ENCODE results near the gene EXT2. TPM values are rescaled to one million over a fixed set of nuclear protein-coding genes. Genes with fewer than 3 reads are reported as not detected.

The EXT2 gene
- total and polyA plus RNA-seq, 10 of the 15 experiments (the other 5 are each of a cell fraction or from before 2014, with no cell fraction given), result 3.8 to 31.4 (median 17.9) TPM

GRCh38 chr11:44275961-44276550 lies 180.6 kb downstream of the EXT2 start:
- no peak for TF ChIP-seq ZZZ3 (IDR thresholded peaks at IDR 0.05; ENCODE audit: control insufficient read depth, insufficient read length, low read depth)
- TF ChIP-seq NFXL1 (IDR thresholded peaks at IDR 0.05; ENCODE audit: borderline replicate concordance), result no peak
- TF ChIP-seq ZNF274 (IDR thresholded peaks at IDR 0.05; ENCODE audit: insufficient read depth, insufficient read length), result no peak
- no peak for TF ChIP-seq CHD4 (IDR thresholded peaks at IDR 0.05)
- no peak for TF ChIP-seq IRF3 (IDR thresholded peaks at IDR 0.05)
- TF ChIP-seq TBL1XR1 (IDR thresholded peaks at IDR 0.05; ENCODE audit: low read depth, low read length), result no peak
- no peak for TF ChIP-seq RBBP5 (conservative IDR thresholded peaks at IDR 0.05)
- no peak for TF ChIP-seq NR2C1 (IDR thresholded peaks at IDR 0.05)
- no peak for TF ChIP-seq E2F4 (IDR thresholded peaks at IDR 0.05; ENCODE audit: low read depth, low read length)
- no peak for TF ChIP-seq RB1 (IDR thresholded peaks at IDR 0.05; ENCODE audit: borderline replicate concordance)
- no peak for TF ChIP-seq SKIL (IDR thresholded peaks at IDR 0.05; ENCODE audit: low read depth, poor library complexity, severe bottlenecking)
- TF ChIP-seq RAD21 (IDR thresholded peaks at IDR 0.05; ENCODE audit: insufficient read depth, low read depth, low read length), result no peak
- TF ChIP-seq ZNF592 (IDR thresholded peaks at IDR 0.05), result no peak
- no peak for TF ChIP-seq BCL3 (IDR thresholded peaks at IDR 0.05; ENCODE audit: borderline replicate concordance, insufficient read depth, low read depth, low read length, poor library complexity, severe bottlenecking)
- BruUV-seq (replicated peaks), result no TSS peak
- FAIRE-seq, result no peak
- Histone ChIP-seq H3K4me2 (ENCODE audit: control insufficient read depth, insufficient read depth) (no peak overlapping the region), H3K36me3 (ENCODE audit: control insufficient read depth in 2 of 2, insufficient read depth in 2 of 2, low read length in 1 of 2) (no peaks in the 10 kb centered on the region), H3K27me3 (replicated peaks in 1 of 2; ENCODE audit: control insufficient read depth in 2 of 2, insufficient read depth in 2 of 2, low read length in 1 of 2) (no peaks in the 10 kb centered on the region; a peak in 1 of 4 replicates), H3K4me3 (no peak overlapping the region), H3K4me1 (ENCODE audit: control insufficient read depth, insufficient read depth, low read length) (no peaks in the 10 kb centered on the region), H2AFZ (ENCODE audit: control insufficient read depth, low read depth, low read length) (no peak overlapping the region), H3K9me3 (replicated peaks; ENCODE audit: control insufficient read depth, insufficient read depth, low read length) (no peaks in the 10 kb centered on the region; the same call in 2 of the 3 replicates), H3K9ac (ENCODE audit: control insufficient read depth, insufficient read depth, low read length) (no peak overlapping the region), H3K27ac (ENCODE audit: control insufficient read depth, insufficient read depth) (no peak overlapping the region), H4K20me1 (ENCODE audit: control insufficient read depth, insufficient read depth) (no peaks in the 10 kb centered on the region), H3K79me2 (ENCODE audit: control insufficient read depth, insufficient read depth, low read length) (no peaks in the 10 kb centered on the region)
- intact Hi-C loops (cut with micrococcal nuclease; ENCODE audit: unreplicated experiment), result no loop called here
- in situ Hi-C loops (cut with MboI), result no loop called here
- CTCF ChIA-PET, result interaction anchor here (1.2 to 2.8 kb wide), 2 partner anchors 10 to 182 kb away, joined by 5 to 9 read pairs; no protein-coding TSS in a partner anchor
- POLR2A ChIA-PET, result no interaction called here
- no peak for DNase-seq (ENCODE audit: low read depth, low spot score)
- RAD21 ChIA-PET (ENCODE audit: unreplicated experiment), result interaction anchor here (0.6 kb wide), 1 partner anchor 117 kb away, joined by 4 read pairs; no protein-coding TSS in a partner anchor
- no peak for ATAC-seq
- SMC1A ChIA-PET (ENCODE audit: uncharacterized antibody, unreplicated experiment), result no interaction called here
- WGBS (ENCODE audit: insufficient coverage, insufficient replicate concordance, low lambda C conversion rate, missing lambda C conversion rate), result 17% methylated on average over 3 of the region's 7 CpGs

Measured in GM12878 (cell line).